Measurements from ENCODE around the gene HSD17B12. TPM values are rescaled to one million over a fixed set of nuclear protein-coding genes. Genes with fewer than 3 reads are reported as not detected.

The HSD17B12 gene
- total RNA-seq, 1 donor from 2014 or later: 102 TPM

- Histone ChIP-seq H3K4me3 (no peak overlapping the region), H3K27me3 (no peaks in the 10 kb centered on the region), H3K79me2 (ENCODE audit: low read depth) (no peaks in the 10 kb centered on the region), H4K20me1 (ENCODE audit: low read depth) (no peaks in the 10 kb centered on the region), H3K27ac (no peak overlapping the region), H2AFZ (replicated peaks) (no peak overlapping the region), H3K36me3 (no peaks in the 10 kb centered on the region), H3K4me1 (no peaks in the 10 kb centered on the region), H3K9me3 (ENCODE audit: low read depth) (no peaks in the 10 kb centered on the region), H3F3A (ENCODE audit: low read depth) (no peaks in the 10 kb centered on the region), H3K4me2 (no peak overlapping the region), H3K9ac (no peak overlapping the region)
- H3K27me3 Mint-ChIP-seq (ENCODE audit: insufficient read depth, low read depth): peaks cover 2% of the 10 kb centered on the region
- TF ChIP-seq CTCF (IDR thresholded peaks at IDR 0.05): no peak
- no peak for TF ChIP-seq EZH2 (IDR thresholded peaks at IDR 0.05)
- TF ChIP-seq EZH2phosphoT487 (IDR thresholded peaks at IDR 0.05): no peak
- H3K9me3 Mint-ChIP-seq: no peaks in the 10 kb centered on the region
- no peak overlapping the region for H3K27ac Mint-ChIP-seq
- DNase-seq (ENCODE audit: low spot score): no peak
- no peaks in the 10 kb centered on the region for H3K4me1 Mint-ChIP-seq
- H3K36me3 Mint-ChIP-seq: peaks cover 5% of the 10 kb centered on the region
- H3K4me3 Mint-ChIP-seq: no peak overlapping the region
These were observed 139.4 kb downstream of the HSD17B12 start for GRCh38 chr11:43819926-43820325.

GRCh38 chr11:43823316-43823715 is 142.8 kb downstream of the HSD17B12 start:
- Histone ChIP-seq H3K79me2 (ENCODE audit: low read depth) (no peaks in the 10 kb centered on the region), H3K9me3 (ENCODE audit: low read depth) (no peaks in the 10 kb centered on the region), H3K4me3 (no peak overlapping the region), H3K9ac (no peak overlapping the region), H3K27me3 (no peaks in the 10 kb centered on the region), H3K27ac (no peak overlapping the region), H3F3A (ENCODE audit: low read depth) (no peaks in the 10 kb centered on the region), H3K4me2 (no peak overlapping the region), H3K4me1 (no peaks in the 10 kb centered on the region), H2AFZ (replicated peaks) (no peak overlapping the region), H4K20me1 (ENCODE audit: low read depth) (no peaks in the 10 kb centered on the region), H3K36me3 (no peaks in the 10 kb centered on the region)
- no peak for DNase-seq (ENCODE audit: low spot score)
- Mint-ChIP-seq H3K27me3 (ENCODE audit: insufficient read depth, low read depth) (no peaks in the 10 kb centered on the region), H3K9me3 (no peaks in the 10 kb centered on the region), H3K36me3 (no peaks in the 10 kb centered on the region), H3K4me1 (no peaks in the 10 kb centered on the region), H3K27ac (no peak overlapping the region), H3K4me3 (no peak overlapping the region)
- TF ChIP-seq EZH2 (IDR thresholded peaks at IDR 0.05): no peak
- TF ChIP-seq CTCF (IDR thresholded peaks at IDR 0.05): no peak
- TF ChIP-seq EZH2phosphoT487 (IDR thresholded peaks at IDR 0.05): no peak

GRCh38 chr11:43823851-43824250 is 143.3 kb downstream of the HSD17B12 start:
- no peak overlapping the region for H3K9ac ChIP-seq
- no peaks in the 10 kb centered on the region for H3K9me3 Mint-ChIP-seq
- no peak overlapping the region for H3K27ac ChIP-seq
- no peaks in the 10 kb centered on the region for H3K79me2 ChIP-seq (ENCODE audit: low read depth)
- no peak overlapping the region for H3K4me2 ChIP-seq
- DNase-seq (ENCODE audit: low spot score): no peak
- H3K4me1 Mint-ChIP-seq: no peaks in the 10 kb centered on the region
- no peaks in the 10 kb centered on the region for H3K9me3 ChIP-seq (ENCODE audit: low read depth)
- no peak overlapping the region for H3K27ac Mint-ChIP-seq
- no peak overlapping the region for H3K4me3 Mint-ChIP-seq
- H3F3A ChIP-seq (ENCODE audit: low read depth): no peaks in the 10 kb centered on the region
- no peak overlapping the region for H2AFZ ChIP-seq (replicated peaks)
- H3K36me3 Mint-ChIP-seq: no peaks in the 10 kb centered on the region
- no peaks in the 10 kb centered on the region for H3K4me1 ChIP-seq
- no peaks in the 10 kb centered on the region for H3K36me3 ChIP-seq
- no peaks in the 10 kb centered on the region for H4K20me1 ChIP-seq (ENCODE audit: low read depth)
- no peaks in the 10 kb centered on the region for H3K27me3 ChIP-seq
- no peaks in the 10 kb centered on the region for H3K27me3 Mint-ChIP-seq (ENCODE audit: insufficient read depth, low read depth)
- no peak overlapping the region for H3K4me3 ChIP-seq
- no peak for TF ChIP-seq EZH2 (IDR thresholded peaks at IDR 0.05)
- TF ChIP-seq CTCF (IDR thresholded peaks at IDR 0.05): no peak
- TF ChIP-seq EZH2phosphoT487 (IDR thresholded peaks at IDR 0.05): no peak

All from neural progenitor cell (in vitro differentiated cells).